Stimulated activated naive B cell treated with anti-CD40 and anti-IgM and Interleukin-4, amounts not matched to agents 10 μg/mL and 1 μg/mL and 100 μg/mL, for 72 hours (primary cell): ENCODE data around the gene ACSL3.
"Not testable (repeated sequence)": the region's sequence is repeated elsewhere in the genome, so short reads cannot be mapped to it uniquely, and the experiment has no call there.

Experiments used
- ATAC-seq, 2 donors: fragments of 150-1000 bp; cut with Tn5 transposase; replicated peaks; 2 replicates each; pipeline ENCODE4 v1.10.0; 2021; ENCODE audit warnings: moderate library complexity in 1 of 2
- DNase-seq: peaks from one replicate; pipeline ENCODE4 v3.0.0; 2021
- H3K27ac Mint-ChIP-seq: one replicate; pipeline ENCODE4 v1.8.0; 2022; ENCODE audit warnings: mild to moderate bottlenecking, mixed read lengths
- H3K27me3 Mint-ChIP-seq, 2 donors: one replicate each; pipeline ENCODE4 v1.8.0; 2022; ENCODE audit warnings: mixed read lengths in 2 of 2
- H3K36me3 Mint-ChIP-seq, 2 donors: one replicate each; pipeline ENCODE4 v1.8.0; 2022; ENCODE audit warnings: mixed read lengths in 2 of 2, mild to moderate bottlenecking in 1 of 2
- H3K4me1 Mint-ChIP-seq, 2 donors: one replicate each; pipeline ENCODE4 v1.8.0; 2022; ENCODE audit warnings: mixed read lengths in 2 of 2, mild to moderate bottlenecking in 1 of 2
- H3K4me3 Mint-ChIP-seq, 2 donors: one replicate each; pipeline ENCODE4 v1.8.0; 2022; ENCODE audit warnings: mild to moderate bottlenecking in 2 of 2, mixed read lengths in 2 of 2, moderate library complexity in 1 of 2
- H3K9me3 Mint-ChIP-seq, 2 donors: one replicate each; pipeline ENCODE4 v1.8.0; 2022; ENCODE audit warnings: mixed read lengths in 2 of 2, mild to moderate bottlenecking in 1 of 2

The ACSL3 gene

GRCh38 chr2:222902660-222903059 lies 41.8 kb downstream of the ACSL3 start:
- no peak overlapping the region for H3K27ac Mint-ChIP-seq
- no peak overlapping the region for H3K4me3 Mint-ChIP-seq
- peaks cover 11 to 28% of the 10 kb centered on the region in 2 donors for H3K36me3 Mint-ChIP-seq
- no peak for ATAC-seq
- no peaks in the 10 kb centered on the region for H3K9me3 Mint-ChIP-seq
- no peaks in the 10 kb centered on the region for H3K27me3 Mint-ChIP-seq
- peaks cover 17 to 23% of the 10 kb centered on the region in 2 donors for H3K4me1 Mint-ChIP-seq
- no peak for DNase-seq

- Mint-ChIP-seq H3K27me3 (no peaks in the 10 kb centered on the region), H3K4me1 (peaks cover 18 to 26% of the 10 kb centered on the region in 2 donors), H3K27ac (no peak overlapping the region), H3K4me3 (no peak overlapping the region), H3K36me3 (peaks cover 16 to 35% of the 10 kb centered on the region in 2 donors), H3K9me3 (no peaks in the 10 kb centered on the region)
- DNase-seq, result no peak
- ATAC-seq, result peak; percentile 81 to 89
Observed at GRCh38 chr2:222903234-222904220, 42.7 kb downstream of the ACSL3 start.

- Mint-ChIP-seq H3K27ac (no peak overlapping the region), H3K27me3 (no peaks in the 10 kb centered on the region), H3K4me1 (peaks cover 18 to 35% of the 10 kb centered on the region in 2 donors), H3K4me3 (no peak overlapping the region), H3K36me3 (peaks cover 16 to 43% of the 10 kb centered on the region in 2 donors), H3K9me3 (no peaks in the 10 kb centered on the region)
- no peak for DNase-seq
- ATAC-seq, result no peak
Observed at GRCh38 chr2:222904557-222905258, 43.9 kb downstream of the ACSL3 start.

- Mint-ChIP-seq H3K4me1 (peaks cover 22 to 47% of the 10 kb centered on the region in 2 donors), H3K27me3 (no peaks in the 10 kb centered on the region), H3K36me3 (peaks cover 16 to 32% of the 10 kb centered on the region in 2 donors), H3K9me3 (no peaks in the 10 kb centered on the region), H3K4me3 (no peak overlapping the region), H3K27ac (no peak overlapping the region)
- no peak for ATAC-seq
- DNase-seq, result no peak
Observed at GRCh38 chr2:222907048-222907447, 46.2 kb downstream of the ACSL3 start.

- ATAC-seq, result no peak
- Mint-ChIP-seq H3K36me3 (peaks cover 16 to 32% of the 10 kb centered on the region in 2 donors), H3K9me3 (no peaks in the 10 kb centered on the region), H3K4me1 (peaks cover 23 to 56% of the 10 kb centered on the region in 2 donors), H3K27ac (no peak overlapping the region), H3K27me3 (no peaks in the 10 kb centered on the region), H3K4me3 (no peak overlapping the region)
- no peak for DNase-seq
Observed at GRCh38 chr2:222907790-222908441, 47.1 kb downstream of the ACSL3 start.

- Mint-ChIP-seq H3K27me3 (no peaks in the 10 kb centered on the region), H3K36me3 (peaks cover 21 to 37% of the 10 kb centered on the region in 2 donors), H3K4me3 (no peak overlapping the region), H3K4me1 (peaks cover 32 to 69% of the 10 kb centered on the region in 2 donors), H3K27ac (no peak overlapping the region), H3K9me3 (no peaks in the 10 kb centered on the region)
- DNase-seq (no peak), ATAC-seq (no peak)
Observed at GRCh38 chr2:222909286-222909685, 48.5 kb downstream of the ACSL3 start.

- Mint-ChIP-seq H3K36me3 (peaks cover 11 to 26% of the 10 kb centered on the region in 2 donors), H3K27me3 (no peaks in the 10 kb centered on the region), H3K9me3 (no peaks in the 10 kb centered on the region), H3K4me3 (peak overlapping the region; percentile 25 to 59), H3K4me1 (peaks cover 27 to 58% of the 10 kb centered on the region in 2 donors), H3K27ac (peak overlapping the region; percentile 77)
- ATAC-seq (peak; percentile 100), DNase-seq (peak; percentile 63)
Observed at GRCh38 chr2:222912117-222912516, 51.3 kb downstream of the ACSL3 start.

GRCh38 chr2:222912776-222913175 lies 51.9 kb downstream of the ACSL3 start:
- Mint-ChIP-seq H3K36me3 (peaks cover 9 to 22% of the 10 kb centered on the region in 2 donors), H3K4me3 (no peak overlapping the region), H3K4me1 (peaks cover 26 to 55% of the 10 kb centered on the region in 2 donors), H3K27me3 (no peaks in the 10 kb centered on the region), H3K27ac (peak overlapping the region; percentile 69), H3K9me3 (no peaks in the 10 kb centered on the region)
- ATAC-seq (no peak), DNase-seq (no peak)

GRCh38 chr2:222915092-222915957 lies 54.5 kb downstream of the ACSL3 start:
- DNase-seq, result no peak
- H3K36me3 Mint-ChIP-seq, result peaks cover 7 to 16% of the 10 kb centered on the region in 2 donors
- H3K27me3 Mint-ChIP-seq, result no peaks in the 10 kb centered on the region
- no peak overlapping the region for H3K27ac Mint-ChIP-seq
- ATAC-seq, result no peak
- no peaks in the 10 kb centered on the region for H3K9me3 Mint-ChIP-seq
- no peak overlapping the region for H3K4me3 Mint-ChIP-seq
- H3K4me1 Mint-ChIP-seq, result peaks cover 21 to 38% of the 10 kb centered on the region in 2 donors

- Mint-ChIP-seq H3K27ac (no peak overlapping the region), H3K9me3 (no peaks in the 10 kb centered on the region)
- no peak for ATAC-seq
Observed at GRCh38 chr2:222916229-222917197, 55.7 kb downstream of the ACSL3 start.

GRCh38 chr2:222917212-222917611 lies 56.4 kb downstream of the ACSL3 start:
- DNase-seq, H3K27me3 Mint-ChIP-seq, H3K27ac Mint-ChIP-seq, ATAC-seq, H3K9me3 Mint-ChIP-seq, H3K4me3 Mint-ChIP-seq: not testable (repeated sequence)
- H3K4me1 Mint-ChIP-seq, result peaks cover 12 to 24% of the 10 kb centered on the region in 2 donors
- peaks cover 13 to 28% of the 10 kb centered on the region in 2 donors for H3K36me3 Mint-ChIP-seq

More at GRCh38 chr2:222916229-222917197, 55.7 kb downstream of the ACSL3 start:
- Mint-ChIP-seq H3K36me3 (peaks cover 10 to 25% of the 10 kb centered on the region in 2 donors), H3K4me3 (no peak overlapping the region), H3K27me3 (no peaks in the 10 kb centered on the region), H3K4me1 (peaks cover 18 to 31% of the 10 kb centered on the region in 2 donors)
- no peak for DNase-seq

- H3K4me3 Mint-ChIP-seq, result no peak overlapping the region
- no peaks in the 10 kb centered on the region for H3K4me1 Mint-ChIP-seq
- DNase-seq, result no peak
- no peak for ATAC-seq
- peaks cover 18 to 35% of the 10 kb centered on the region in 2 donors for H3K36me3 Mint-ChIP-seq
- H3K27me3 Mint-ChIP-seq, result no peaks in the 10 kb centered on the region
- H3K9me3 Mint-ChIP-seq, result no peaks in the 10 kb centered on the region
- H3K27ac Mint-ChIP-seq, result peak overlapping the region; percentile 11
Observed at GRCh38 chr2:222919841-222920526, 59.1 kb downstream of the ACSL3 start.
